DOHH2 (cell line): ENCODE data around the gene RACGAP1.

Experiments used
- CTCF ChIP-seq: fragments of 200-600 bp; sonication (generic); IDR thresholded peaks from one replicate; pipeline ENCODE4 v1.5.1; 2014; ENCODE audit warnings: antibody characterized with exemption, mild to moderate bottlenecking, low read depth, low read length; ENCODE audit not compliant: poor library complexity, severe bottlenecking
- EZH2phosphoT487 ChIP-seq: fragments of 200-600 bp; sonication (generic); IDR thresholded peaks from 2 replicates; pipeline ENCODE4 v1.6.1; 2017; ENCODE audit warnings: borderline replicate concordance, mild to moderate bottlenecking, antibody characterized with exemption, low read length, moderate library complexity, mixed read lengths

GRCh38 chr12:49971141-49971540 lies 54.2 kb downstream of the RACGAP1 start:
- TF ChIP-seq CTCF, result no peak
- TF ChIP-seq EZH2phosphoT487, result no peak
